IMR-90 (cell line): ENCODE results near the gene SLC46A1. TPM values are rescaled to one million over a fixed set of nuclear protein-coding genes. Genes with fewer than 3 reads are reported as not detected.

Experiments used
- ATAC-seq: fragments of 200-7000 bp; cut with Tn5 transposase; 2 replicates; pipeline ENCODE4 v1.9.1; 2020; ENCODE audit warnings: low read depth, mild to moderate bottlenecking, moderate library complexity
- BruUV-seq: library from RNA; stranded (reverse); fragments of 400-500 nt; replicated peaks from 2 replicates; lab custom pipeline; 2021; lab: Mats Ljungman, UMichigan
- CTCF ChIA-PET: fragments of 300-600 bp; formaldehyde crosslinking; extraction: SDS; loops from one replicate; lab custom pipeline; 2021; ENCODE audit warnings: antibody characterized with exemption; lab: Yijun Ruan, JAX
- POLR2A ChIA-PET: fragments of 300-600 bp; sonication (Branson Sonifier 250); formaldehyde crosslinking; loops from one replicate; lab custom pipeline; 2022; ENCODE audit warnings: antibody characterized with exemption; ENCODE audit not compliant: unreplicated experiment; lab: Charles Lee
- DNase-seq: peaks from one replicate; pipeline ENCODE4 v3.0.0; 2013
- H2AFZ ChIP-seq: replicated peaks from 2 replicates; pipeline ENCODE3; 2013; ENCODE audit warnings: low read length, mild to moderate bottlenecking; ENCODE audit not compliant: poor library complexity
- H2AK5ac ChIP-seq: 2 replicates; pipeline ENCODE4 v1.6.1; 2013; ENCODE audit warnings: low read depth, low read length, inconsistent platforms
- H2AK9ac ChIP-seq: replicated peaks from 2 replicates; pipeline ENCODE3; 2013; ENCODE audit warnings: mild to moderate bottlenecking, low read depth, low read length, moderate library complexity; ENCODE audit not compliant: poor library complexity
- H2BK120ac ChIP-seq: 2 replicates; pipeline ENCODE4 v1.6.1; 2013; ENCODE audit warnings: low read depth, low read length, inconsistent platforms
- H2BK15ac ChIP-seq: 3 replicates; pipeline ENCODE4 v1.6.1; 2013; ENCODE audit warnings: low read depth, low read length, inconsistent platforms
- H2BK20ac ChIP-seq: 2 replicates; pipeline ENCODE4 v1.6.1; 2013; ENCODE audit warnings: low read depth, mild to moderate bottlenecking, inconsistent platforms, low read length, moderate library complexity
- H2BK5ac ChIP-seq: 2 replicates; pipeline ENCODE4 v1.6.1; 2013; ENCODE audit warnings: mild to moderate bottlenecking, low read depth, low read length, inconsistent platforms; ENCODE audit not compliant: poor library complexity, severe bottlenecking
- H3K14ac ChIP-seq: replicated peaks from 2 replicates; pipeline ENCODE4 v1.6.1; 2013; ENCODE audit warnings: low read depth, low read length, inconsistent platforms
- H3K18ac ChIP-seq: 2 replicates; pipeline ENCODE4 v1.6.1; 2013; ENCODE audit warnings: low read depth, low read length, control low read depth
- H3K23ac ChIP-seq: 2 replicates; pipeline ENCODE4 v1.6.1; 2013; ENCODE audit warnings: low read depth, low read length, inconsistent platforms
- H3K27ac ChIP-seq: 2 replicates; pipeline ENCODE4 v1.5.1; 2013; ENCODE audit warnings: mild to moderate bottlenecking, control low read depth, low read length; ENCODE audit not compliant: insufficient read depth
- H3K27me3 ChIP-seq: 2 replicates; pipeline ENCODE4 v1.6.1; 2013; ENCODE audit warnings: low read length; ENCODE audit not compliant: control insufficient read depth, insufficient read depth
- H3K36me3 ChIP-seq: 2 replicates; pipeline ENCODE4 v1.6.1; 2013; ENCODE audit warnings: low read length, mixed read lengths; ENCODE audit not compliant: control insufficient read depth, insufficient read depth
- H3K4ac ChIP-seq: 2 replicates; pipeline ENCODE4 v1.6.1; 2013; ENCODE audit warnings: low read depth, low read length, inconsistent platforms
- H3K4me1 ChIP-seq: 2 replicates; pipeline ENCODE4 v1.6.1; 2013; ENCODE audit warnings: low read length, mixed read lengths; ENCODE audit not compliant: control insufficient read depth, insufficient read depth
- H3K4me2 ChIP-seq: 2 replicates; pipeline ENCODE4 v1.6.1; 2013; ENCODE audit warnings: low read depth, mild to moderate bottlenecking, control low read depth, low read length, moderate library complexity
- H3K4me3 ChIP-seq: 2 replicates; pipeline ENCODE4 v1.5.1; 2013; ENCODE audit warnings: low read depth, mild to moderate bottlenecking, control low read depth, low read length, moderate library complexity; ENCODE audit not compliant: insufficient read depth
- H3K56ac ChIP-seq: 2 replicates; pipeline ENCODE4 v1.6.1; 2013; ENCODE audit warnings: low read length, inconsistent platforms; ENCODE audit not compliant: insufficient read depth; ENCODE audit errors: extremely low read depth
- H3K79me1 ChIP-seq, 2 experiments: 2 replicates each; pipeline ENCODE4 v1.6.1; 2013; ENCODE audit warnings: low read length in 2 of 2, inconsistent platforms in 1 of 2, low read depth in 1 of 2
- H3K9ac ChIP-seq: 2 replicates; pipeline ENCODE4 v1.6.1; 2013; ENCODE audit warnings: low read depth, low read length, control low read depth
- H3K9me1 ChIP-seq: 2 replicates; pipeline ENCODE4 v1.6.1; 2013; ENCODE audit warnings: low read length, inconsistent platforms; ENCODE audit not compliant: insufficient read depth
- H3K9me3 ChIP-seq: 2 replicates; pipeline ENCODE4 v1.6.1; 2013; ENCODE audit warnings: low read length; ENCODE audit not compliant: control insufficient read depth, insufficient read depth
- H4K20me1 ChIP-seq: 2 replicates; pipeline ENCODE4 v1.6.1; 2013; ENCODE audit warnings: low read length, inconsistent platforms; ENCODE audit not compliant: insufficient read depth
- H4K5ac ChIP-seq: 2 replicates; pipeline ENCODE4 v1.6.1; 2013; ENCODE audit warnings: mild to moderate bottlenecking, low read depth, low read length, control low read depth
- H4K8ac ChIP-seq, 2 experiments: 2 replicates each; pipeline ENCODE4 v1.6.1; 2013; ENCODE audit warnings: low read depth in 2 of 2, low read length in 2 of 2, control low read depth in 1 of 2, inconsistent platforms in 1 of 2
- H4K91ac ChIP-seq: 2 replicates; pipeline ENCODE4 v1.6.1; 2013; ENCODE audit warnings: low read depth, low read length, inconsistent platforms; ENCODE audit not compliant: insufficient read depth
- RAD21 ChIP-seq: IDR thresholded peaks from 2 replicates; pipeline ENCODE4 v1.6.1; 2012; ENCODE audit warnings: low read length, improper control_type of control experiment
- WGBS, 2 experiments: methylation state at CpG; one replicate each; pipeline versions ENCODE4 v1.1.5 to v1.1.7; 2013; ENCODE audit warnings: missing lambda C conversion rate in 2 of 2; ENCODE audit not compliant: insufficient read length in 1 of 2; ENCODE audit errors: extremely low coverage in 2 of 2; 5-methylcytosine and 5-hydroxymethylcytosine counted together
- dilution Hi-C: fragments of 300-500 bp; cut with HindIII; formaldehyde crosslinking; loops from one replicate; pipeline ENCODE4 v1.14.3; 2018; ENCODE audit warnings: low sequenced_read_pairs; ENCODE audit not compliant: unreplicated experiment
- in situ Hi-C: fragments of 300-500 bp; cut with MboI; formaldehyde crosslinking; loops from 3 replicates; pipeline ENCODE4 v1.14.3; 2019; ENCODE audit warnings: low sequenced_read_pairs, inconsistent platforms, mixed read lengths
- intact Hi-C: fragments of 100-400 bp; cut with micrococcal nuclease; formaldehyde crosslinking; loops from 2 replicates; pipeline ENCODE4 v1.10.0; 2022
- polyA plus RNA-seq, 3 experiments: library from polyadenylated mRNA; depleted of rRNA; stranded (reverse); fragments of >200 nt; gene quantifications; 2 replicates each; pipeline ENCODE4 v1.2.3, GENCODE V29; 2012; ENCODE audit warnings: low replicate concordance in 1 of 3
- total RNA-seq: library from RNA; depleted of rRNA; stranded (reverse); fragments of >200 nt; gene quantifications from 2 replicates; pipeline ENCODE4 v1.2.3, GENCODE V29; 2012

SLC46A1 gene
- total and polyA plus RNA-seq, 2 of the 4 experiments (the other 2 are of a cell fraction) = 2.7 to 3.9 TPM

- peaks cover 13 to 55% of the 10 kb centered on the region in 2 experiments for H3K79me1 ChIP-seq
- peaks cover 16% of the 10 kb centered on the region for H3K4me1 ChIP-seq
- H3K23ac ChIP-seq = no peak overlapping the region
- intact Hi-C loops (loop anchor here (2.0 kb wide), 1 partner anchor 68 kb away; no protein-coding TSS in a partner anchor), dilution Hi-C loops (no loop called here), in situ Hi-C loops (loop anchor here (25.0 kb wide), 1 partner anchor 812 kb away; no protein-coding TSS in a partner anchor)
- no peak overlapping the region for H3K18ac ChIP-seq
- peaks cover 12% of the 10 kb centered on the region; the same call in 1 of the 2 replicates for H3K9me1 ChIP-seq
- no peak overlapping the region for H2BK5ac ChIP-seq
- BruUV-seq = no TSS peak
- H4K8ac ChIP-seq = no peak overlapping the region
- H3K4me2 ChIP-seq = no peak overlapping the region
- H4K5ac ChIP-seq = no peak overlapping the region
- no peaks in the 10 kb centered on the region for H3K9me3 ChIP-seq
- ATAC-seq (no peak), DNase-seq (no peak)
- no peak overlapping the region for H2BK20ac ChIP-seq
- POLR2A ChIA-PET = no interaction called here
- H2BK15ac ChIP-seq = no peak overlapping the region
- H3K27ac ChIP-seq = no peak overlapping the region
- H2AFZ ChIP-seq = no peak overlapping the region
- no peaks in the 10 kb centered on the region for H3K27me3 ChIP-seq
- no peak for TF ChIP-seq RAD21
- H2AK9ac ChIP-seq = no peak overlapping the region
- no peak overlapping the region for H3K14ac ChIP-seq
- no peak overlapping the region for H3K56ac ChIP-seq
- CTCF ChIA-PET = no interaction called here
- peaks cover 13% of the 10 kb centered on the region for H4K20me1 ChIP-seq
- H4K91ac ChIP-seq = no peak overlapping the region
- no peak overlapping the region for H2BK120ac ChIP-seq
- H3K36me3 ChIP-seq = peaks cover 74% of the 10 kb centered on the region
- H3K4ac ChIP-seq = no peak overlapping the region
- WGBS, 2 experiments = no CpG with 5 or more reads among the region's 3 CpGs
- no peak overlapping the region for H3K9ac ChIP-seq
- no peak overlapping the region for H3K4me3 ChIP-seq
- H2AK5ac ChIP-seq = 0 out of 2 replicates have a peak overlapping the region, but pooled peaks have one; percentile 30
These were observed 57.0 kb downstream of the SLC46A1 start for GRCh38 chr17:28348979-28349378.
